Astrocyte of the spinal cord (primary cell): ENCODE measurements around the gene POLR2B.
"Not testable (repeated sequence)": the region's sequence is repeated elsewhere in the genome, so short reads cannot be mapped to it uniquely, and the experiment has no call there.

ENCODE experiments used
- DNase-seq: peaks from one replicate; pipeline ENCODE4 v3.0.0; 2011; ENCODE audit warnings: low read depth, low spot score
- H3K4me3 ChIP-seq: 2 replicates; pipeline ENCODE4 v1.5.1; 2011; ENCODE audit warnings: low read depth, mild to moderate bottlenecking, low read length, moderate library complexity
- in situ Hi-C: cut with HindIII; loops from 2 replicates; pipeline ENCODE4 v1.10.0; 2017; ENCODE audit warnings: low sequenced_read_pairs
- TF ChIP-seq, protein P1 (sequence below): IDR thresholded peaks from 2 replicates; pipeline ENCODE4 v1.5.1; 2012; ENCODE audit warnings: low read depth, mild to moderate bottlenecking, low read length, inconsistent platforms

POLR2B gene

DNA sequence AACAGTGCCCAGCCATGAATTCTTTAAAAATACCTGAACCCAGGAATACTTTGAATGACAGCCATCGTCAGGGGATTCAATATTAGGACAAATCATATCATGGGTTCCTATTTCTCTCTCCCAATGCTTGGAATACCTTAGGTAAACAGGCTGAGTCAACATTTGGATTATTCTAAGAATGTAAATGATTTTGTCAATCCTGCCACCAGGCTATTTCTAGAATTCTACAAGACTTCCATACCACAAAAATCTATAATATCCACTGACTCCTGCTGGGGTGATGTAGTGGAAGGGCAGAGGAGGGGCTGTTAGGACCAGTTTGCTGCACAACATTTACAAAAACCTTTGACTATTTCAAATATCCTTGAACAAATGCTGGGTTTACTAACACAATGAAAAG is 66.3 kb downstream of the POLR2B start:
- DNase-seq = peak; percentile 73
- no peak overlapping the region for H3K4me3 ChIP-seq
- TF ChIP-seq, protein P1, sequence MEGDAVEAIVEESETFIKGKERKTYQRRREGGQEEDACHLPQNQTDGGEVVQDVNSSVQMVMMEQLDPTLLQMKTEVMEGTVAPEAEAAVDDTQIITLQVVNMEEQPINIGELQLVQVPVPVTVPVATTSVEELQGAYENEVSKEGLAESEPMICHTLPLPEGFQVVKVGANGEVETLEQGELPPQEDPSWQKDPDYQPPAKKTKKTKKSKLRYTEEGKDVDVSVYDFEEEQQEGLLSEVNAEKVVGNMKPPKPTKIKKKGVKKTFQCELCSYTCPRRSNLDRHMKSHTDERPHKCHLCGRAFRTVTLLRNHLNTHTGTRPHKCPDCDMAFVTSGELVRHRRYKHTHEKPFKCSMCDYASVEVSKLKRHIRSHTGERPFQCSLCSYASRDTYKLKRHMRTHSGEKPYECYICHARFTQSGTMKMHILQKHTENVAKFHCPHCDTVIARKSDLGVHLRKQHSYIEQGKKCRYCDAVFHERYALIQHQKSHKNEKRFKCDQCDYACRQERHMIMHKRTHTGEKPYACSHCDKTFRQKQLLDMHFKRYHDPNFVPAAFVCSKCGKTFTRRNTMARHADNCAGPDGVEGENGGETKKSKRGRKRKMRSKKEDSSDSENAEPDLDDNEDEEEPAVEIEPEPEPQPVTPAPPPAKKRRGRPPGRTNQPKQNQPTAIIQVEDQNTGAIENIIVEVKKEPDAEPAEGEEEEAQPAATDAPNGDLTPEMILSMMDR = no peak
- in situ Hi-C loops = no loop called here

DNA sequence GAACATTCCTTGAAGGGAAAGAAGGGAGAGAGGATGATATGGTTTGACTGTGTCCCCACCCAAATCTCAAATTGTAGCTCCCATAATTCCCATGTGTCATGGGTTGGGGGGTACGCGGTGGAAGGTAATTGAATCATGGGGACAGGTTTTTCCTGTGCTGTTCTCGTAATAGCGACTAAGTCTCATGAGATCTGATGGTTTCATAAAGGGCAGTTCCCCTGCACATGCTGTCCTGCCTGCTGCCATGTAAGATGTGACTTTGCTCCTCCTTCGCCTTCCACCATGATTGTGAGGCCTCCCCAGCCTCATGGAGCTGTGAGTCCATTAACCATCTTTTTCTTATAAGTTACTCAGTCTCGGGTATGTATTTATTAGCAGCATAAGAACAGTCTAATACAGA is 68.3 kb downstream of the POLR2B start:
- H3K4me3 ChIP-seq, in situ Hi-C loops, DNase-seq: not testable (repeated sequence)

DNA sequence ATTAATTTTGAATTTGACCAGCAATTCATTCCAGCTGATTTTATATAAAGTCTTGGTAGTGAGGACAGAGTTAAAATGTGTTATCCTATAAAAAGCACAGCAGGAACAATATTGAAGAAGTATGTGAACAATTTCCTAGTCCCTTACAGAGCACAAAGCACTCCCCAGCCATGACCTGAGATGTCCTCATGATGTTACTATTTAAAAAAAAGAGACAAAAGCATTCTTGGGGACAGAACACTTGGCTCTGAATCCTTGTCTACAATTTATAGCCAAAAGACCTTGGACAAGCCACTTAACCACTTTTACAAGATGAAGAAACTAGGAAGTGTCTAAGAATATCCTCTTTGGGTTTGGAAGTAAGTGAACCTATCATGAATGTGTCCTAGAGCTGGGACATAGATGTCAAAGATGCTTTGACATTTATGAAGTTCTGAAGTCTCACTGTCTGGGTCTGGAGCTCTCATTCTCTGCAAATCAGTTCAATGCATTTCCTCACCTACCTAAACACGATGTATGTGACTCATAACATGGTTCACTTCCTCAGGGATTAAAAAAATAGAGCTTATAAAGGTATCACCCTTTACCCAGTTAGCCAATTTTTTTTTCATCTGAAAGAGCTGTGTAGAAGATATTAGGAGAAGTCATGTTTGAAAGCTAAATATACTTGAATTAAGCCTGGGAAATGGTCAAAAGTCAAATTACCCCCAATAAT is 70.1 kb downstream of the POLR2B start:
- TF ChIP-seq, protein P1 = no peak
- no peak overlapping the region for H3K4me3 ChIP-seq
- in situ Hi-C loops = no loop called here
- no peak for DNase-seq

DNA sequence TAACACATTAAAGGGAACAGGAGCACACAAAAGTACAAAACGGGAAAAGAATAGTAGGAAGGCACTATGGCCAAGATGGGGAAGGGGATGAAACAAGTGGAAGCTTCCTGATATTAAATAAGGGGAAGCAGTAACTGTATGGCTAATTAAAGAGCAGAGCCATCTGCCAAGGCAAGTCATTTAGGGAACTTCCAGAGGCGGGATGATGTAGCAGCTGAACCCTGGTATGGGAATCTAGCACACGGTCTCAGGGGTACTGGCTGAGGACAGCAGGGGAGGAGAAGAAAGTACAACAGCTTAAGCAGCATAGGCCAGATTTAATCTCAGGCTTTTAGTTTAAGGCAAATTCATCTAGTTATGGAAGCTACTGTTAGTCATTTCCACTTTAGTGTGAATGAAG is 72.4 kb downstream of the POLR2B start:
- H3K4me3 ChIP-seq = no peak overlapping the region
- DNase-seq = no peak
- TF ChIP-seq, protein P1 = no peak
- in situ Hi-C loops = no loop called here

DNA sequence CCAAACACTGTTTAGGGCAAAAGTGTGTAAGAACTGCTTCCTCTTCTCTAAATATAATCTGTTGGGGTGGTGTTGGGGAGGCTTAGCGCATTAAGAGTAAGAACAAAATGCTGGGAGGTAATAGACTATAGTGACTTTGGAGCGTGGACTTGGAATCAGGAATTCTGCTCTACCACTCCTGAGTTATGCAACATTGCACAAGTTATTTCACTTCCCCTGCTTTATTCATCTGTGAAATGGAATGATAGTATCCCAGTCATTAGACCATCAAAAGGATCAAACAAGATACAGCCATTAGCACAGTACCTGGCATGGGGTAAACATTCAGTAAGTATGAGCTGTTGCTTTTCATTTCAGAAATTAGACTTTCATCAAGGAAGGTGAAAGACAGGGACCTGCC is 72.8 kb downstream of the POLR2B start:
- TF ChIP-seq, protein P1 = no peak
- DNase-seq = no peak
- in situ Hi-C loops = no loop called here
- no peak overlapping the region for H3K4me3 ChIP-seq

DNA sequence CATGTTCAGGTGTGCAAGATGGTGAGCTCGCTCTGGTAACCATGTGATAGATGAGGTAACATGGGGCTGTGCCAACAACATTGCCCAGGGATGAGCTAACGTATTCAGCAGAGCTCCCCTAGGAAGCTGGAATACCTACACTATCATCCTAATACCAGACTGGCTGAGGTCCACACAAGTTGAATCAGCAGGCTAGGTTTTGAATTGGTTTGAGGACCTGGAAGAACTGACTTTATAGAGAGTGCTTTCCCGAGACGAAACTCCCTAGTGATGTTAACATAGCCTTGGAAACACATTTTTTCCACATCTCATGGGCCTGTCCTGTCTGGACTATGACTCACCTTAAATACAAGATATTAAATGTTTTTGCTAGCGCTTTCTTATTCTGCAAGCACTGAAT is 74.8 kb downstream of the POLR2B start:
- TF ChIP-seq, protein P1 = no peak
- DNase-seq = peak; percentile 85
- H3K4me3 ChIP-seq = no peak overlapping the region
- in situ Hi-C loops = no loop called here

DNA sequence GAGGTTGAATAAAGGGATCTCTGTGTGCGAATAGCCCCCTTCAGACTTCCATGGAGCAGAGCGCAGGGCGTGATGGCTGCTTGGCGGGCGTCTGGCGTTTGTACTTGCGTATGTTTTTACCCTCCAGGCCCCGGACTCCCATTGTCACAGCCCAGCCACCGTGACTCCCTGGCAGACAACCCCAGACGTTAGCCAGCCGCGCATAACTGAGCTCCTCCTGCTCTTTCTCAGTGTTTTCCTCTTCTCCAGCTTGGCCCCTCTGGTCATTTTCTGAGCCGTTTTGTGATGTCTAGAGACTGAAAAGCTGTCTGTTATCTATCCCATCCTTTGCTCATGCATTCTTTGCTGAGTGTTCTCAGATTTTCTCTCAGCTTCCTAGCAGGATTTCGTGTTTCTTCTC is 77.2 kb downstream of the POLR2B start:
- DNase-seq = no peak
- in situ Hi-C loops = no loop called here
- TF ChIP-seq, protein P1 = no peak
- H3K4me3 ChIP-seq = no peak overlapping the region
